CD4-positive, alpha-beta T cell treated with Interleukin-21 for 1 hour (primary cell): Measurements from ENCODE around the gene BGLAP.

Source experiments
- DNase-seq: peaks from one replicate; pipeline ENCODE4 v3.0.0-alpha.2; 2020

BGLAP gene

DNA sequence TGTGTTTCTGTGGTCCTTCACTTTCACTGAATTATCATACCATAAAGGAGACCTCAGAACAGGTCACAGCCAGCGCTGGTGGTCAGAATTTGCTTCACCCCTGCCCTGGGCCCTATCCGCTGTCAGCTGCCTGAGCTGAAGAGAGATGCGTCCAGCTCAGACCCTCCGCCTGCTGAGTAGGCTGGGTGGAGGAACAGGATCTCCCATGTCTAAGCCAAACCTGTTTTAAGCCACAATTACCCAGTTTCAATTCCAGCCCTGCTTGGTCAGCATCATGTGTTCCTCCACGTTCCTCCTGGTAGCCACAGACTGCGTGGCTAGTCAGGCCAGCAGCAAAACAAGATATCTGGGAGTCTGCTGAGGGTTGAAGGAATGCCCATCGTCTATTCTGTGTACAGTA lies 13.5 kb upstream of the BGLAP start:
- no peak for DNase-seq

DNA sequence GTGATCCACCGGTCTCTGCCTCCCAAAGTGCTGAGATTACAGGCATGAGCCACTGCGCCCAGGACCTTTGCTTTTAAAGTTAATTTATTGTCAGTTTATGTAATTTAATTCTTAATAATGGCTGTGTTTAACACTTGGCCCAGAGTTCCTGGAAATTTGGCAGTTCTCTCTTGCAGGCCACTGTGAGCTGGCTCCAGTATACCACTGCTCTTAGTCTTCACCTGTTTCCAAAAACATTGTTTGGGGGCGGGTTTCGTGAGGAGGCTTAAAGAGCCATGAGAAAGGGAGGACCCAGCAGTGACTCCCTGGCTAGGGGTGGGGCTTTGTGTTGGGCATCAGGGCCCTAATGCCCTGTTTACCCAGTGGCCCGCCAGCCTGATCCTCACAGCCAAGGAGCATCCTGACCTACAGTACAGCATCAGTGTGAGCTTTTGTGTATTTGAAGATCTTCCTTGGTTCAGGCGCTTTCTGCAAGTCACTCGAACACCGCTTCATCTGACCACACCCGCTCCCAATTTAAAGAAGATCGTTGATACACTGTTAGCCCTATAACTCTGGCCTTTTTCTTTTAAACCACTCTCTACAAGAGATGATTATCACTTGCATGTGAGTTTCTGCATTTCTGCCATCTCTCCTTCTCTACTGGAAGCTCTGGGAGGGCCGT lies 12.0 kb upstream of the BGLAP start:
- no peak for DNase-seq

DNA sequence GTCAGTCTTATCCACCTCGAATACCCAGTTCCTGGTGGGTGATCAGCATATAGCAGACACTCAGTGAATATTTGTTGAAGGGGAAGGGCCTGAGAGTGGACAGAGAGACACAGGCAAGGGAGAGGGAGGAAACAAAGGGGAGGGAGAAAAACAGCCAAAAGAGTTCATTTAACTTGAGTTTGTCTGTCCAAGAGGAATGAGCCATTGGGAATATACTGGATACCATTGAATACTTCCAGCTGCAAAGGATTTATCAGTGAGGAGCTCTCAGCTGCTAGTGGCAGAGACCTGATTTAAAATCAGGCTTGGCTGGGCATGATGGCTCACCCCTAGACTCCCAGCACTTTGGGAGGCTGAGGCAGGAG lies 11.5 kb upstream of the BGLAP start:
- DNase-seq, result no peak

DNA sequence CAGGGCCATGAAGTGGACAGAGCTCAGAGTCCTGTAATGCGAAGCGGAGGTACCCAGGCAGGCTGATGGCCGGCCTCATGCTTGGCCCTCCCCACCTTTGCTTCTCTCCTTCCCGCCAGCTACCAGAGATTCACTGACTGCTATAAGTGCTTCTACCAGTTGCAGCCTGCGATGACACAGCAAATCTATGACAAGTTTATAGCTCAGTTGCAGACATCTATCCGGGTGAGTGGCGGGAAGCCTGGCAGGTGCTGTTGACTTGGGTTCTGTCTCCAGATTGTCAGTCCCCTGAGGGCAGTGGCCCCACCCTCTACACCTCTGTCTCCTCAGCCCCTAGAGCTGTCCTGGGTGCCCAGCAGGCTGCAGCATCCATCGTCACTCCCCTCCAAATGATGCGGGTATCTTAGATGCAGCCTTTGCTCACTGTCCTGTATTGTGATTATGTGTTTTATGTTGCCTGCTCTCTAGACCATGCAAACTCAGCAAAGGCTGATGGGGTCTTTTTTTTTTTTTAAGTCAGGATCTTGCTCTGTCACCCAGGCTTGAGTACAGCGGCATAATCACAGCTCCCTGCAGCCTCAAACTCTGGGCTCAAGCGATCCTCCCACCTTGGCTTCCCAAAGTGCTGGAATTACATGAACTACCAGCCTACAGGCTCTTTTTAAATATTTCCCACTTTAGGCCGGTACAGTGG lies 9.6 kb upstream of the BGLAP start:
- no peak for DNase-seq

DNA sequence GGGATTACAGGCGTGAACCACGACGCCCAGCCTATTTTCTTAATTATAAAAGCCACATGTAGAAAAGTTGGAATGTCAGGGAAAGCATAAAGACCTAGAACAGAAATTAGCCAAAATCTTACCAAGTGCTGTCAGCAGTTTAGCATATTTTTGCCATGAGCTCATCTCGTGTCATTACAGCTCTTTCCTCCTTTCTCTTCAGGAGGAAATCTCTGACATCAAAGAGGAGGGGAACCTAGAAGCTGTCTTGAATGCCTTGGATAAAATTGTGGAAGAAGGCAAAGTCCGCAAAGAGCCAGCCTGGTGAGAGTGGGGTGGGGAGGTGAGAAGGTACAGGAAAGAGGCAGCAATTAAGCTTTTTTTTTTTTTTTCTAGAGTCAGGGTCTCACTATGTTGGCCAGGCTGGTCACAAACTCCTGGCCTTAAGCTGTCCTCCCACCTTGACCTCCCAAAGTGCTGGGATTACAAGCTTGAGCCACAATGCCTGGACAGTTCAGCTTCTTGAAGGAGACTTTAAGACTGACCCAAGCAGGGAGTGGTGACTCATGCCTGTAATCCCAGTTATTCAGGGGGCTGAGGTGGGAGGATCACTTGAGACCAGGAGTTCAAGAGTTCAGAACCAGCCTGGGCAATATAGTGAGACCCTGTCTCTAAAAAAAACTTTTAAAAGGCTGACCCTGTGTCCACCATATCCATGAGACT lies 8.4 kb upstream of the BGLAP start:
- DNase-seq, result no peak

DNA sequence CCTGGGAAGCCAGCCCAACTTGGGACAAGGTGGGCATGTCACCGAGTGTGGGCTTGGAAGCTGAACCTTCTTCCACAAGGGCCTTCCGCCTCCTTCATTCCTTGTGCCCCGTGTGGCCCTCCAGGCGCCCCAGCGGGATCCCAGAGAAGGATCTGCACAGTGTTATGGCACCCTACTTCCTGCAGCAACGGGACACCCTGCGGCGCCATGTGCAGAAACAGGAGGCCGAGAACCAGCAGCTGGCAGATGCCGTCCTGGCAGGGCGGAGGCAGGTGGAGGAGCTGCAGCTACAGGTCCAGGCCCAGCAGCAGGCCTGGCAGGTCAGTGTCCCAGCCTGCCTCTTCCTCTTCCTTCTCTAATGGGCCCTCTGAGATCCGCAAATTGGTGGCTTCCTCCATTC lies 5.8 kb upstream of the BGLAP start:
- no peak for DNase-seq

DNA sequence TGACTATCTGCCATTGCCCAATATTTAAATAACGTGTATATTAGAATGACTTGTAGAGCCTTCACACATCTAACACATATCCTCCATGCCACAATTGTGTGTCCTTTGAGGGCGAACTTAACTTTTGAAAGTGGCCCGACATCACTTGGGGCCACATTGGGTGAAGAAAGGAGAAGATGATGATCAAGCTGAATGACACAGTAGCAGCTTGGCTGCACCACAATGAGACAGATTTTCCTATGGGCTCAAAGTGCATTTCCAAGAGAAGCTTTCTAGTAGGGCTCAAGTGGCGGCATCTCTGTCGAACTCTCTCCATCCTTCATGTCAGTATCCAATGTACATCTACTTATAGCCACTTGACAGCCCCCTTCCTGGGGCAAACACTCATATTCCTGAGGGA lies 3.7 kb upstream of the BGLAP start:
- DNase-seq, result no peak

DNA sequence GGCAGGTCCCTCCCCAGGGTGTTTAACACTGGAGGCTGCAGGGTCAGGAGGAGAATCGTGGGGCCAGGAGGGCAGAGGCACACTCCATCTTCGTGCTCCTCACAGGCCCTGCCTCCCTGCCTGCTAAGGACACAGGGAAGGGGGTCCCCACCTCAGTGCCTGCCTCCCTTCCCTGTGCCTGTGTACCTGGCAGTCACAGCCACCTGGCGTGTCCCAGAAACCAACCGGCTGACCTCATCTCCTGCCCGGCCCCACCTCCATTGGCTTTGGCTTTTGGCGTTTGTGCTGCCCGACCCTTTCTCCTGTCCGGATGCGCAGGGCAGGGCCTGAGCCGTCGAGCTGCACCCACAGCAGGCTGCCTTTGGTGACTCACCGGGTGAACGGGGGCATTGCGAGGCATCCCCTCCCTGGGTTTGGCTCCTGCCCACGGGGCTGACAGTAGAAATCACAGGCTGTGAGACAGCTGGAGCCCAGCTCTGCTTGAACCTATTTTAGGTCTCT lies 623 bp upstream of the BGLAP start:
- no peak for DNase-seq

DNA sequence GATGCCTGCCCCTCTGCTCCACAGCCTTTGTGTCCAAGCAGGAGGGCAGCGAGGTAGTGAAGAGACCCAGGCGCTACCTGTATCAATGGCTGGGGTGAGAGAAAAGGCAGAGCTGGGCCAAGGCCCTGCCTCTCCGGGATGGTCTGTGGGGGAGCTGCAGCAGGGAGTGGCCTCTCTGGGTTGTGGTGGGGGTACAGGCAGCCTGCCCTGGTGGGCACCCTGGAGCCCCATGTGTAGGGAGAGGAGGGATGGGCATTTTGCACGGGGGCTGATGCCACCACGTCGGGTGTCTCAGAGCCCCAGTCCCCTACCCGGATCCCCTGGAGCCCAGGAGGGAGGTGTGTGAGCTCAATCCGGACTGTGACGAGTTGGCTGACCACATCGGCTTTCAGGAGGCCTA lies 754 bp downstream of the BGLAP start:
- DNase-seq, result no peak

DNA sequence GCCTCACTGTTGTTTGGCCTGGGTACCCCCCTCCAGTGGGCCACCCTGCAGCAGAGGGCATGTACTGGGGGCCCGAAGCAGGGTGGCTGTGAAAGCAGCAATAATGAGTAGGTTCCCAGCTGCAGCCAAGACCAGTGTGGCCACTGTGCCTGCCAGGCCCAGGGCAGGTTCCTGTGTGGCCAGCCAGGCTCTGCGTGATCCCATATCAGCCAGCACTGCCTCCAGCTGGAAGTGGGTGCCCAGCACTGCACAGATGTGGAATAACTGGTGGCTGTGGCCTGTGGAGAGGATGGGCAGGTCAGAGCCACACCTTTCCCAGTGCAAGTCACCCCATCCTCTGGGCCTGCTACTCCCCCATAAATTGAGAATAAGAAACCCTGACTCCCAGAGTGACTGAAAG lies 2.1 kb downstream of the BGLAP start:
- no peak for DNase-seq

DNA sequence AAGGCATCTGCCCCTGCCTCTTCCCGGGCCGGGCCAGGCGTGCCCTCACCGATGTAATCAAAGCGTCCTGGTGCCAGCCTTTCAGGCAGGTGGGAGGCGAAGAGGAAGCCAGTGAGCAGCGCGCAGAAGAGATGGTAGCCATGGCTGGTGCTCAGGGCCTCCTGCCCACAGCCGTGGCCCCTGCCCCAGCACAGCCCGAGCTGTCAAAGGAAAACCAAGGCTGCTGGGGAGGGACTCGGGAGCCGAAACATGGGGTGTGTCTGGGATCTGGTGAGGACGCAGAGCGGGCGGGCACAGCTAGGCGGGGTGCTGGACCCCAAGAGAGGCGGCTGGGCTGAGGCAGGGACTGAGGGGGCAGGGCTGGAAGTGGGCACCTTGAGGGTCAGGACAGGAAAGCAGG lies 2.7 kb downstream of the BGLAP start:
- no peak for DNase-seq

DNA sequence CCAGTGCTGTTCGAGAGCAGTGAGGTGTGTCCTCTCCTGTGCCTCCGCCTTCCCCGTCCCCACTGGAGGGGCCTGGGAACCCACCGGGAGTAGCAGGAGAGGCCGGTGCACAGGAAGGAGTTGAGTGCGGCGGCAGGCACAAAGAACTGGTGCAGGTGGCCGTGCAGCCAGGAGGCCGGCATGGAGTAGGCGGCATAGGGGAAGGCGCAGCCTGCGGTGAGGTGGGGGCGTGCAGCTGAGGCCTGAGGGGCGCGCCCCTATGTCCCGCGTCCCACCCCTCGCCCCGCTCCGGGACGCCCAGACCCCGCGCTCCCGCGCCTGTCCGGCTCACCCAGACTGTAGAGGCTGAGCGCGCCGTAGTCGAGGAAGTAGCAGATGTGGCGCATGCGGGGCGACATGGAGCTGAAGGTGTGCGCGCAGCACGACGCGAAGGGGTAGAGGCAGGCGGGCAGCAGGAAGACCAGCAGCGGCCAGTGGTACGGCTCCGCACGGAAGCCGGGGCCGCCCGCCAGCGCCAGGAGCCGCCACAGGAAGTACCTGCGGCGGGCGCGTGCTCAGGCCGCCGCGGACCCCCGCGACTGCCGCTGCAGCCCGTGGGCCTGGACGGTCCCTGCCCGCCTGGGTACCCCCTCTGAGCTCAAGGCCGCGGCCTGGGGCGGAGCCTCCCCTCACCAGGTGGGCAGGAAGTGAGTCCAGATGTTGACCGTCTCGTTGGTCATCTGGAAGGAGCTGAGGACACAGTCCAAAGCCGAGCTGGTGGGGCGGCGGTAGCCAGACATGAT lies 3.7 kb downstream of the BGLAP start:
- DNase-seq, result peak; percentile 46

DNA sequence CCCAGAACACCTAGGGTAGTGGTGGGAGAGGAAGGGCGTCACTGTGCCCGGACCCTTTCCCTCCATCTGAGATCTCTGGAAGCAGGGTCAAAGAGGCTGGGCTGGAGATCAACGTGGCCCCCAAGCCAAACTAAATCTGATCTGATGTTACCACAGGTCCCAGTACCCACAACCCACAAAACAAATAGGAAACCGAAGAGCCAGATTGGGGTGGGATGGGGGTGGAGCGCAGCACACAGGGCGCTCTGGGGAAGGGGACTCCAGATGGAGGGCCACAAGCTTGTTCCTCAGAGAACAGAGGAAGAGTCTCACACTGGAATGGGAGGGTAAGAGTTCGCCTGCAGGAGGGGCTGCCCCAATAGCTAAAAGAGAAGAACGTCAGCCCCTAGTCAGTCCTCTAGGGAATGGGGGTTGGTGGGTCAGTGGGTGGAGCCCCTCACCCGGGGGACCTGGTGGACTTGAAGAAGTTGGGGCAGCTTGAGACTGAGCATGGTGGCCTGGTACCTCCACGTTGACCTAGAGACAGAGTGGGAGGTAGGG lies 4.3 kb downstream of the BGLAP start:
- no peak for DNase-seq

DNA sequence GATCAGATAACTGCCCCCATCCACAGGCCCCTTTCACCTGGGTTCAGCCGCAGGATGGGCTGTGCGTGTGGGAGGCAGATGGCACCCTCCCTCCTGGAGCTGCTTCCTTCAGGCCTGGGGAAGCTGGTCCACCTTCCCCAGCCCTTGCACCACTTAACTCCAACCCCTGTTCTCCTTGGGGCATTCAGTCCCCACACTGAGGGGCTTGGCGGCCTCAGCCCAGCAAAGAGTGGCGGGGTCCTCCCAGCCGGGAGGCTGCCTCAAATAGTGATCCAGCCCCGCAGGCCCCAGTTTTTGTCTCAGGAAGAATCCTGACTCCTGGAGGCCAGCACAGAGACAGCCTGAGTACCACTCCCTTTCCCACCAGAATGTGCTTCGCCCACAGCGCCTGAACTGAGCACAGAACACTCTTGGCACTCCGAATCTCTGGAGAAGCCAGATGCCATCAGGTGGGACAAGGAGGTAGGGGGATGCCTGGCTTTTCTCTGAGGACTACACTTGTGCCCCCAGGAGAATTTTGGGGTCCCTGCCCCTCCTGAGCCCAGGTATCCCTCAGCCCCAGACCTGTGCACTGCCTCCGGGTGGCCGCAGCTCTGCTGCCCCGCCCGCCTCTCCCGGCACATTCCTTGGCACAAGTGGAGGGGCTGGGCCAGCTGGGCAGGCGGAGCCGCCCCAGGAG lies 4.9 kb downstream of the BGLAP start:
- DNase-seq, result no peak

DNA sequence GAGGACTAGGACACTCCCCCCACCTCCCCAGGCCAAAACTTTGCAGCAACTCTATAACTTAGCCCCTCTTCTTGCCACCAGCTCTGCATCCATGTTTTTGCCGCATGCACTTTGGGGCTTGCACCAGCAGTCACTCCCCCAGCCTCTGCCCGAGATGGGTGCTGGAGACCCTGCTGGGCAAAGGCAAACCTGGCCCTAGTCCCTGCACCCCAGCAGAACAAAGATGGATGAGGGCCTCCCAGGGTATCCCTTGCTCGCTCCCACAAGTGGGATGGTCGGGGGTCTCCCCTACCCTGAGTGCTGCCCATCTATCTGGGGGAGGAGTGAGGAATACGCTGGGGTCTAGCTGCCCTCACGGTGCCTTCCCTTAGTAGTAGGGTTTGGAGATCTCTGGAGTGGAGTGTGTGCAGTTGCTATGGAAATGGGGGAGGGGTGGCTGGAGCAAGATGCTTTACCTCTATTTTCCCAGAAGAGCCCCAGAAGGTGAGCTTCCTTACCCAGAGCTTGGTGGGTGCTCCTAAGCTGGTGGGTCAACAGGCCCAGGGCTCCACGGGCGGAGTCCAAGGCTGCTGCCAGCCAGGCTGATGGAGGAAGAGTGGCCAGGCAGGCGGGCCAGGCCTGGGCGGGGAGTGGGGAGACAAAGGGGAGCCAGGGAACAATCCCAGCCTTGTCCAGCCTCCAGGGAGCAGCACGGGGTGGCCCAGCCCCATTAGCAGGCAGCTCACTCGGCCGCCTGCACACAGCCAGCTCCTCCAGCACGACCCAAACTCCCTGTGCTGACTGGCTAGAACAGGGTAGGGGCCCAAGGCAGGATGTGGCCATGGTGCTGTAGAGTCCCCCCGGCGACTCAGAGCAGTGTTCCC lies 5.7 kb downstream of the BGLAP start, which contains the start of gene PAQR6:
Gene PAQR6, minus strand, starts transcription at position 597 of the 863 bp plus-strand sequence. CDS start 1,325 bp downstream, outside the sequence.
- no peak for DNase-seq

DNA sequence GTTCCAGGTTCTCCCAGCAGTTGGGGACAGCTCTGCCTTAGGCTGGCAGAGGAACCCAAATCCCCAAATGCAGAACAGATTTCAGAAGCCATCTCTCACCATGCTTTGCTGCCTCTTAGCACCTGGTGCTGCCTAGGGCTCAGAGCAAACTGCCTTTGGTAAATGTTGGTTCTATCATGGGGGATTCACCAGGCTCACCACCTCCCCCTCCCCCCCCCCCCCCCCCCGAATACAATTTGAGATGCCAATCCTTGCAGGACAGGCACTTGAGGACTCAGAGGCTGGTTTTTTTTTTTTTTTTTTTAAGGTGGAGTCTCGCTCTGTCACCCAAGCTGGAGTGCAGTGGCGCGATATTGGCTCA lies 6.3 kb downstream of the BGLAP start:
- no peak for DNase-seq

DNA sequence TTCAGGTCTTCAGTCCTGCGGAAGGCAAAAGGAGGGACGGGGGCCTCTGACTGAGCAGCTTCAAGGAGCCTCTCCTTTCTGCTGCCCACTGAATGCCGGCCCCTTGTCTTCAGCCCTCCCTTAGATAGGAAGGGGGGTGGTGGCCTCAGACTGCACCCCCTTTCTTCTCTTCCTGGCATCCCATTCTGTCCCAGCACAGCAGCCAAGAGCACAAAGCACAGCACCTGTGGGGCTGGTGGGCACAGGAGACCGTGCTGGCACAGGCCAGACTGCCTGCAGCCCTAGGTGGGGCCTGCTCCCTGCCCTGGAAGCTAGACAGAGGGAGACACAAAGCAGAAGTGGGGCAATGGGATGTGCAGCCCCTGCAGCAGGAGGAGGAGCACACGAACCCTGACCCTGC lies 7.6 kb downstream of the BGLAP start:
- DNase-seq, result no peak

DNA sequence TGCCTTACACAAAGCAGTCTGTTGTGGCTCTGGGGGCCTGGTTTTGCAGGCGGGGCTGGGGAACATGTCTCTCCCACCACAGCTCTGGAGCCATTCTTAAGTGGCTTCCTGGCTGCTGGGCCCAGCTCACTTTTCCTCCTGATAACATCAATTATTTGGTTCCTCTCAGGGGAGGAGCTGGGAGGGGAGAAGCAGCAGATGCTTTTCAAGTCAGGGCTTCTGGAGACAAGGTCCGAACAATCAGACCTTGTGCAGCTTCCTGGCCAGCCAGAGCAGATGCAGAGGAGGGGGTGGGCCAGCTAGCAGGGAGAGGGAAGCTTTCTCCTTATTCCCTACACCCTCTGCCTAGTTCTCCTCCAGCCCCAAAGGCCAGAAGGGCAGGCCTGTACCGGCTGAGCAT lies 9.5 kb downstream of the BGLAP start:
- no peak for DNase-seq

DNA sequence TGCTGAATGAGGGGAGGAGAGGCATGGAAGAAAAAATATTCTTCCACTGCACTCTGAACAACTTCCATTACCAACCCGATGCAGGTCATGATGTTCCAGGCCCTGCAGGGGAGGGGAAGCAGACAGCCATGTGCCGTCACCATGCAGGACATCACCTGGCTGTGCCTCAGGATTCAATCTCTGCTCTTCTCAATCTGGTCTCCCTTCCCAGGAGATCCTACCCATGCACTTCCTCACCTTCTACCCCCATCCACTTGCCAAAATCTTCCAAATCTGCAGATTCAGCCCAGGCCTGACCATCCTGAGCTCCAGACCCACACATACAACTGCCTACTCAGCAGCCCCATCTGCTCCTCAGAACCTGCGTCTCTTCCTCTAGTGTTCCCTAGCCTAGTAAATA lies 11.7 kb downstream of the BGLAP start:
- no peak for DNase-seq

DNA sequence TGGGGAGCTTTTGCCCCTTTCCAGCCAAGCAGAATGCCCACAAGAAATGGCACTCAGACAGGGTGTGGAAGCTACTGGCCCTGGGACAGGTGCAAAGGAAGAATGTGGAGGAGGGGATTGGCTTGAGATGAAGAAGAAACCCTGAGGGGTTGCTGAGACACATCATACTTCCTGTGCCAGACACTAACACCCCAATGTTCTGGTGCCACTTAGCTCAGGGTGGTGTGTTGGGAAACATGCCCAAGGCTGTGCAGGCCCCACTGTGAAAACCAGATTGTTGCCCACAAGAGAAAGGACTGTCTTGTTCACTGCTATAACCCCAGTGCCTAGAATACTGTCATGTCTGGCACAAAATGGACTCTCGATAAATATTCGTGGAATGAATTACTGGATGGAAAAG lies 15.7 kb downstream of the BGLAP start:
- DNase-seq, result no peak

DNA sequence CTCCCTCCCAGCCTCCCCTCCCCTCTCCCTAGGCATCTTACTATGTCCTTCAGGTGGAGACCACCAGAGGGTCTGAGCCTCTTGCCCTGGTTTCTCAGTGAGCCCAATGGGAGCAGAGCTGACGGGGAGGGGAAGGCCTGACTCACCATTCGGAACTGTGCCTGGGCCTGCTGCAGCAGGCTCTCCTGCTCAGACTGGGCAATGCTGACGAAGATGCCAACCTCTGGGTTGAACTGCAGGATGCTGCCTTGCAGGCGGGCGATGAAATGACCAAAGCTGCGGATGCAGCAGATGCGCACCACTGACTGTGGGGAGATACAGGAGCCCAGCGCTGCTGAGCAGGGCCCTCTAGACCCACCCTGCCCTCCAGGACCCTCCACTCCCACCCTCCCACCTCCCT lies 16.9 kb downstream of the BGLAP start:
- DNase-seq, result no peak

DNA sequence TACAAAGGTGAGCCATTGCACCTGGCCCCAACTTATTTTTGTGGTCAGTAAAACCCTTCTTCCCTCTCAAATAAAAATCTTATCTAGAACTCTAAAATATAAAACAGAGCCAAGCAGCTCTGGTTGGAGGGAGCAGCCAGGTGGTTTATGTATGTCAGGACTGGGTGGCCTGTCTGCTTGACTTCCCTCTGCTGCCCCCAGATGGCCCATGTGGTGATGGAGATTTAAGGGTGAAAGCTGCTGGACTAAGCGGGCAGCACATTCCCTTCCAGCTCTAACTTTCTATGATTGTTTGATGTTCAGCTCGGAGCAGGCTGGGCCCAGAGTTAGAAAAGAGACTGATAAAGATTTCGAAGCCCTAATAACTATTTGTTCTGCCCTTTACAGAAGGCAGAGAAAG lies 17.8 kb downstream of the BGLAP start:
- DNase-seq, result no peak
